SJSA1 (cell line): Measurements from ENCODE around the gene LAMA3. TPM values are rescaled to one million over a fixed set of nuclear protein-coding genes. Genes with fewer than 3 reads are reported as not detected.
A peak's percentile ranks its signal among the peaks of the same experiment; 100 is the strongest.

Experiments used
- DNase-seq, 2 experiments: peaks; one replicate each; pipeline ENCODE4 v3.0.0-alpha.2; 2015 to 2020; ENCODE audit warnings: low spot score in 2 of 2, low read depth in 1 of 2
- H3K27ac ChIP-seq: fragments of 250-450 bp; sonication (Bioruptor Pico); 2 replicates; pipeline ENCODE4 v1.5.1; 2020; ENCODE audit warnings: mild to moderate bottlenecking, moderate library complexity
- H3K27me3 ChIP-seq: fragments of 250-450 bp; sonication (Bioruptor Pico); replicated peaks from 2 replicates; pipeline ENCODE4 v1.5.1; 2020; ENCODE audit warnings: mild to moderate bottlenecking, moderate library complexity
- H3K36me3 ChIP-seq: fragments of 250-450 bp; sonication (Bioruptor Pico); 2 replicates; pipeline ENCODE4 v1.5.1; 2020; ENCODE audit warnings: mild to moderate bottlenecking
- H3K4me1 ChIP-seq: fragments of 250-450 bp; sonication (Bioruptor Pico); replicated peaks from 2 replicates; pipeline ENCODE4 v1.6.1; 2021; ENCODE audit warnings: mild to moderate bottlenecking
- H3K4me3 ChIP-seq: fragments of 250-450 bp; sonication (Bioruptor Pico); 2 replicates; pipeline ENCODE4 v1.5.1; 2020; ENCODE audit warnings: mild to moderate bottlenecking
- H3K9me3 ChIP-seq: fragments of 250-450 bp; sonication (Bioruptor Pico); replicated peaks from 2 replicates; pipeline ENCODE4 v1.5.1; 2020; ENCODE audit warnings: mild to moderate bottlenecking
- total RNA-seq: library from RNA; depleted of rRNA; stranded (reverse); fragments of >200 nt; shearing (Covaris generic); gene quantifications from 2 replicates; pipeline ENCODE4 v1.2.3, GENCODE V29; 2014

Gene LAMA3
- total RNA-seq, 1 experiment from 2014 or later: 0.61 TPM

DNA sequence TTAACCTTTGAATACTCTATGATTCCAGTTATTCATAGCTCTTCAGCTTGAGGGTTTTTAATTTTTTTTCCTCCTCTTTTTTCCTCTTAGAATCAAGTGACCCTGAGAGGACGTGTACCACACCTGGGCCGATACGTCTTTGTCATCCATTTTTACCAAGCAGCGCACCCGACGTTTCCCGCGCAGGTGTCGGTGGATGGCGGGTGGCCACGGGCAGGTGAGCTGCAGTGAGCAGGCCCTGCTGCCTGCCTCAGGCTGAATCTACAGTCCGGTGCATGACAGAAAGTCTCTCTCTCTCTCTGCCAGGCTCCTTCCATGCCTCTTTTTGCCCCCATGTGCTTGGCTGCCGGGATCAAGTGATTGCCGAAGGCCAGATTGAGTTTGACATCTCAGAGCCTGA lies 153.1 kb downstream of the LAMA3 start:
- H3K36me3 ChIP-seq: no peaks in the 10 kb centered on the region
- H3K27ac ChIP-seq: no peak overlapping the region
- H3K9me3 ChIP-seq: no peaks in the 10 kb centered on the region; the same call in 1 of the 2 replicates
- DNase-seq: no peak
- H3K4me3 ChIP-seq: no peak overlapping the region
- 0 out of 2 replicates have a peak, but pooled peaks cover 2% of the 10 kb centered on the region for H3K27me3 ChIP-seq
- peaks cover 6% of the 10 kb centered on the region for H3K4me1 ChIP-seq

DNA sequence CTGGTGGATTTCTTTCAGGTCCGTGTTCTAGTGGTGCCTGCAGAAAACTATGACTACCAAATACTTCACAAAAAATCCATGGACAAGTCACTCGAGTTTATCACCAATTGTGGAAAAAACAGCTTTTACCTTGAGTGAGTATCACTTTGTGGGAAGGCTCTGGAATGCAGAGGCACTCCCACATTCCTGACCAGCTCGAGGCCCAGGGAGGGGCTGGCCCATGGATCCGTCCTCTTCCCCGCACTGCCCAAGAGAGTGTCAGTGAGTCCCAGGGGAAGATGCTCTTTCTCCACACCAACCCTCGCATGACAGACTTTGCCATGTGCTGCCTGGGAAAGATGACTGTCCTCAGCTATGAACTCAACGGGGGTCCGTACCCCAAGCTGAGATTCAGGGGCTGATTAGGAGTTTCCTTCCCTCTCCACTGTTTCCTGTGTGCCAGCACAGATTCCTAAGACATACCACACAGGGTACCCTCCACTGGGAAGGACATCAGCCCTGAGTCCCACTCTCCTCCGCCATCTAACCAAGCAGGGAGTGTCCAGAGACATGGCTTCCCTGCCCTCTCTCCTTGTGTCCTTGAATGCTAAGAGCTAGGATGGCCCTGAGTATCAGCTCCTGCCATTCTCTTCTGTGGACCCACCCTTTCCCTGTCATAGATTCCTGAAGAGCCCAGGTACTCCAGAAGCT lies 155.9 kb downstream of the LAMA3 start:
- H3K27ac ChIP-seq: no peak overlapping the region
- no peak overlapping the region for H3K4me3 ChIP-seq
- H3K27me3 ChIP-seq: no peaks in the 10 kb centered on the region; the same call in 1 of the 2 replicates
- H3K9me3 ChIP-seq: no peaks in the 10 kb centered on the region
- H3K36me3 ChIP-seq: no peaks in the 10 kb centered on the region
- peak in 1 of 2 experiments; percentile 18 for DNase-seq
- peaks cover 6% of the 10 kb centered on the region for H3K4me1 ChIP-seq

- Histone ChIP-seq H3K27me3 (no peaks in the 10 kb centered on the region; the same call in 1 of the 2 replicates), H3K36me3 (no peaks in the 10 kb centered on the region), H3K4me3 (no peak overlapping the region), H3K9me3 (no peaks in the 10 kb centered on the region), H3K4me1 (peaks cover 6% of the 10 kb centered on the region), H3K27ac (no peak overlapping the region)
- DNase-seq: no peak
Measured at GRCh38 chr18:23845988-23846630, 156.9 kb downstream of the LAMA3 start.

DNA sequence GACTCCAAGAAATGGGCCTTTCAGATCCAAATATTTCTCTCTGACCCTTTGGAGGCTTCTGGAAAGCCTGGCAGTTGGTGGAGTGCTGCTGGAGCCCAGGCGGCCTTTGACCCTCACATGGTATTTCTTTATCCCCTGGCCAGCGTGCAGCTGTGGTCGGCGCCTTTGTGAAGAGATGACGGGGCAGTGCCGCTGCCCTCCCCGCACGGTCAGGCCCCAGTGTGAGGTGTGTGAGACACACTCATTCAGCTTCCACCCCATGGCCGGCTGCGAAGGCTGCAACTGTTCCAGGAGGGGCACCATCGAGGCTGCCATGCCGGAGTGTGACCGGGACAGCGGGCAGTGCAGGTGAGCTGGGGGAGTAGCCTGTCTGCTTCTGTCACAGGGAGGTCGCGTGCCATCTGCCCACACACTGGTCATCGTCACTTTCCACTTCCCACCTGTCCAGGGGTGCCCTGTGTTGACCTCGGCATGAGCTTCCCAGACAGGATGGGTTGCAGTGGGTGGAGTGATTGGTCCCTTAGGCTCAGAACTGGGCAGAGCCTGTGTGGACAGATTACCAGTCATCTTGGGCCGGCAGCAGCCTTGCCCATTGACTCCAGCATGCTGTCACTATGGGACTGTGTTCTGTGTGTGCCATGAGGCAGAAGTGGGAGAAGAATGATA lies 158.2 kb downstream of the LAMA3 start:
- DNase-seq: no peak
- peaks cover 6% of the 10 kb centered on the region for H3K4me1 ChIP-seq
- no peaks in the 10 kb centered on the region for H3K9me3 ChIP-seq
- no peaks in the 10 kb centered on the region; the same call in 1 of the 2 replicates for H3K27me3 ChIP-seq
- H3K4me3 ChIP-seq: no peak overlapping the region
- no peak overlapping the region for H3K27ac ChIP-seq
- no peaks in the 10 kb centered on the region for H3K36me3 ChIP-seq

- H3K27me3 ChIP-seq: no peaks in the 10 kb centered on the region; the same call in 1 of the 2 replicates
- H3K4me3 ChIP-seq: no peak overlapping the region
- no peak overlapping the region for H3K27ac ChIP-seq
- H3K4me1 ChIP-seq: peaks cover 6% of the 10 kb centered on the region
- no peaks in the 10 kb centered on the region for H3K36me3 ChIP-seq
- H3K9me3 ChIP-seq: no peaks in the 10 kb centered on the region
- DNase-seq: no peak
Measured at GRCh38 chr18:23849141-23849540, 159.9 kb downstream of the LAMA3 start.

GRCh38 chr18:23850215-23850614 lies 161.0 kb downstream of the LAMA3 start:
- Histone ChIP-seq H3K36me3 (no peaks in the 10 kb centered on the region), H3K4me3 (no peak overlapping the region), H3K4me1 (peaks cover 3% of the 10 kb centered on the region), H3K9me3 (no peaks in the 10 kb centered on the region), H3K27me3 (no peaks in the 10 kb centered on the region; the same call in 1 of the 2 replicates), H3K27ac (no peak overlapping the region)
- DNase-seq: no peak

DNA sequence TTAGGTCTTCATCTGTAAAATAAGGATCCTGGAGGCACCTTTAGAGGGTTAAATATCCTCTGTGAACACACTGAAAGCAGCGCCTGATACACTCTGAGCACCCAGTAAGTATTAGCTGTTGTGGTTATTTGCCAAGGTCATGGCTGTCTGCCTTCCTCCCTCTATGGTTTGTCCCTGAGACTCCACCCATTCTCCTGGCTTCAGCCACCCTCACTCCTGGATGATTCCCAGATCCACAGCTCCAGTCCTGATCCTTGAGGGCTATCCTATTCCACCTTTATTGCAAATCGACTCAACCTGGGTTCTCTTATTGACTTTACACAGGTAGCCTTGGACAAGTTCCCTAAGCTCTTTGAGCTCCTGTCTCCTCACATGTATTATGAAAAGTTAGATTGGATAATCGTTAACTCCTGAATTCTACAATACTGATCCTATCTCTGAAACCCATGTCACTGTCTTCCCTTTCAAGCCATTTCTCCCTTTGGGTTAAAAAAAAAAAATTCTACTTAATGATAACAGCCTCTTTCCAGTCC lies 162.3 kb downstream of the LAMA3 start:
- DNase-seq: no peak
- no peak overlapping the region for H3K4me3 ChIP-seq
- H3K4me1 ChIP-seq: no peaks in the 10 kb centered on the region
- H3K9me3 ChIP-seq: no peaks in the 10 kb centered on the region
- H3K36me3 ChIP-seq: no peaks in the 10 kb centered on the region
- no peak overlapping the region for H3K27ac ChIP-seq
- no peaks in the 10 kb centered on the region; the same call in 1 of the 2 replicates for H3K27me3 ChIP-seq

DNA sequence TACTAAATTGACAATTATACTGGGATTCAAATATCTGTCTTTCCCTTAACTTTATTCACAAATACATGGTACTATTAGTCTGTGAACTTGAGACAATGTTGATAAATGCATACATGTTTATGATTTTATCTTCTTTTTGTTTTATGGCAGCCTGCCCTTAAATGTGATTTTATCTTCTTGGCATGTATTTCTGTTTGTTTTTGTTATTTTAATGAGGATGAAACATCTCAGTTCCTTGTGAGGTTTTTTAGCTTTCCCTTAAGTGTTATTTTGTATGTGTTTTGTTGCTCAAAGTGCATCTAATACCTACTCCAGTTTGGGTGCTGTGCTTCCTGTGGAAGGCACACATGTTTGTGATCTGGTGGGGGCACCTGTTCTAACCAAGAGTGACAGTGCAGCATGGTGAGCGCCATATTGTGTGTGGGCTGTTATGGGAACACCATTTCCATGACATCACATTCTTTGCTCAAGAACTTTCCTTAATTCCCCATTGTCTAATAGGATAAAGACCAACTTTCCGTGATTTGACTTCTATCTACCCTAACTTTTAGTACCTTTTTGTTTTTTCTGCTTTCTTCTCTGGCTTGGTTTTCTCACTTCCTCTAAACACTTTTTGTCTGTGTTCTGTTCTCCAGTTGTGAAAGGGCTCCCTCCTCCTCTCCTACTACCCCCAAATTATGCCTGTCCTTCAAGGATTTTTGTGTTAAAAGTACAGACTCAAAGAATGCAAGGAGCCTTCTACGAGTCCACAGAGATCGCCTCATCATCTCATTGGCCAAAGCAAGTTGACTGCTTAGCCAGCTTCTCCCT lies 163.2 kb downstream of the LAMA3 start:
- Histone ChIP-seq H3K27me3 (no peaks in the 10 kb centered on the region; the same call in 1 of the 2 replicates), H3K27ac (no peak overlapping the region), H3K36me3 (no peaks in the 10 kb centered on the region), H3K4me1 (no peaks in the 10 kb centered on the region), H3K4me3 (no peak overlapping the region), H3K9me3 (no peaks in the 10 kb centered on the region)
- no peak for DNase-seq

- no peak overlapping the region for H3K4me3 ChIP-seq
- H3K4me1 ChIP-seq: no peaks in the 10 kb centered on the region
- no peak overlapping the region for H3K27ac ChIP-seq
- no peak for DNase-seq
- H3K27me3 ChIP-seq: no peaks in the 10 kb centered on the region; the same call in 1 of the 2 replicates
- no peaks in the 10 kb centered on the region for H3K36me3 ChIP-seq
- H3K9me3 ChIP-seq: no peaks in the 10 kb centered on the region
Measured at GRCh38 chr18:23853448-23854195, 164.4 kb downstream of the LAMA3 start.

- Histone ChIP-seq H3K9me3 (no peaks in the 10 kb centered on the region), H3K27ac (no peak overlapping the region), H3K27me3 (0 out of 2 replicates have a peak, but pooled peaks cover 4% of the 10 kb centered on the region), H3K4me1 (no peaks in the 10 kb centered on the region), H3K36me3 (no peaks in the 10 kb centered on the region), H3K4me3 (no peak overlapping the region)
- no peak for DNase-seq
Measured at GRCh38 chr18:23855721-23856120, 166.5 kb downstream of the LAMA3 start.

DNA sequence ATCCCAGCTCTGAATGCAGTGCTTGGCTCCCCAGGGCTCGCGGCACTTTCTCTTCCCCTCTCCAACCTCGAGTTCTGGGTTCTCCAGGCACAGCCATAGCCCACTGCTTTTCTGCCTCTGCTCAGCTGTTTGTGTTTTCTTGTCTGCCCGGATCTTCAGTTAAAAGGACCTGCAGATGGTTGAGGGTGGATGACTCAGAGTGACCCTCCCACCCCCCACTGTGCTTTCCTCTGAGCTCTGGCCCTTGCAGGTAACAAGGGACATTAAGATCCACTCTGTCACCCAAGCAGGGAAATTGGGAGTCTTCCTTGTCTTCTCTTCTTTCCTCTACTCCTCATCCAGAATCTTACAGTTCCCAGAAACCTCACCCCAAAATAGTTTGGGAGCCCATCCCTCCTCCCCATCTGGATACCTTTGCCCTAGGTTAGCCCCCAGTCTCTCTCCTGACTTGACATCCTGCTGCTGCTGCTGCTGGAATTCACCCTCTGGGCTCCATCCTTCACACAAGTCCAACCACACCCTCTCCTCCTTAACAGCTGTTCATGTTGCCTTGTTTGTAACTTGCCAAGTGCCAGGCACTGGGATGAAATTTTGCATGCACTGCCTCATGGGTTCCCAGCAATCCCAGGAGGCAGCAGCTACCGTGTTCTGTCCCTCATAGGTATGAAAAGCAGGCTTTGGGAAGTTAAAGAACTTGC lies 167.4 kb downstream of the LAMA3 start:
- no peak for DNase-seq
- Histone ChIP-seq H3K4me1 (peaks cover 2% of the 10 kb centered on the region), H3K9me3 (no peaks in the 10 kb centered on the region), H3K4me3 (no peak overlapping the region), H3K27me3 (0 out of 2 replicates have a peak, but pooled peaks cover 4% of the 10 kb centered on the region), H3K36me3 (no peaks in the 10 kb centered on the region), H3K27ac (no peak overlapping the region)

GRCh38 chr18:23857164-23857552 lies 167.9 kb downstream of the LAMA3 start:
- Histone ChIP-seq H3K9me3 (no peaks in the 10 kb centered on the region), H3K4me1 (peaks cover 7% of the 10 kb centered on the region), H3K4me3 (no peak overlapping the region), H3K27me3 (0 out of 2 replicates have a peak, but pooled peaks cover 4% of the 10 kb centered on the region), H3K36me3 (no peaks in the 10 kb centered on the region), H3K27ac (no peak overlapping the region)
- no peak for DNase-seq
